Astrocyte of the cerebellum (primary cell): ENCODE measurements around the gene MT1B.

ENCODE experiments used
- DNase-seq: peaks from one replicate; pipeline ENCODE4 v3.0.0-alpha.2; 2011; ENCODE audit warnings: low read depth
- H3K4me3 ChIP-seq: 2 replicates; pipeline ENCODE4 v1.5.1; 2011; ENCODE audit warnings: mild to moderate bottlenecking, low read depth, low read length, moderate library complexity
- in situ Hi-C: cut with HindIII; loops from 2 replicates; pipeline ENCODE4 v1.10.0; 2017; ENCODE audit warnings: low sequenced_read_pairs
- TF ChIP-seq, protein P1 (sequence below): IDR thresholded peaks from 2 replicates; pipeline ENCODE4 v1.5.1; 2012; ENCODE audit warnings: low read length, low read depth, moderate library complexity, mild to moderate bottlenecking; ENCODE audit errors: missing control alignments

Gene MT1B

DNA sequence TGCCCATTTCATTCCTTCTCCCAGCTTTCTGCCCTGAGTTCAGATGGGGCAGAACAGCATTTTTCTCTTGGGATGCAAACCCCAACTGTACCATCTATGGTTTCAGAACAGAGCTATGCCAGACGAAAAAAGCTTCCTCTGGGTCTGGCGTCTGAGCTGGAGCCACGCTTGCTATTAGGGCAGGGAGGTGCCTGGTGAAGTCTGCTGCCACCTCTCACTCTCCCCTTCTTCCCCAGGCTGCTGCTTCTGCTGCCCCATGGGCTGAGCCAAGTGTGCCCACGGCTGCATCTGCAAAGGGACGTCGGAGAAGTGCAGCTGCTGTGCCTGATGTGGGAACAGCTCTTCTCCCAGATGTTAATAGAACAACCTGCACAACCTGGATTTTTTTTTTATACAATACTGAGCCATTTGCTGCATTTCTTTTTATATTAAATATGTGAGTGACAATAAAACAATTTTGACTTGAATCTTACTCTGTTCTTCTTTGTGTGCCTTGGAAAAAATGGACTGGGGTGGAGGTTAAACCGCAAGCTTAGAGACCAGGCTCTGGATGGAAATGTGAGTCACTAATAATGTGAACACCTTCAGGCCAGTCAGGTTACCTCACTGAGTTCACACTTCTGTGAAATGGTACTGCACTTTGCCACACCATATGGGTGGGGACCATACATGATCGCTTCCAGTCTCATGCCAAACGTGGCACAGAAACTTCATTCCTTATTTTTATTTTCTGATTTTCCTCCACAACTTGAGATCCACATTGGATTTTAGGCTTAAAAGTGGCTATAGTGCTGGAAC lies 14.9 kb upstream of the MT1B start:
- TF ChIP-seq, protein P1, sequence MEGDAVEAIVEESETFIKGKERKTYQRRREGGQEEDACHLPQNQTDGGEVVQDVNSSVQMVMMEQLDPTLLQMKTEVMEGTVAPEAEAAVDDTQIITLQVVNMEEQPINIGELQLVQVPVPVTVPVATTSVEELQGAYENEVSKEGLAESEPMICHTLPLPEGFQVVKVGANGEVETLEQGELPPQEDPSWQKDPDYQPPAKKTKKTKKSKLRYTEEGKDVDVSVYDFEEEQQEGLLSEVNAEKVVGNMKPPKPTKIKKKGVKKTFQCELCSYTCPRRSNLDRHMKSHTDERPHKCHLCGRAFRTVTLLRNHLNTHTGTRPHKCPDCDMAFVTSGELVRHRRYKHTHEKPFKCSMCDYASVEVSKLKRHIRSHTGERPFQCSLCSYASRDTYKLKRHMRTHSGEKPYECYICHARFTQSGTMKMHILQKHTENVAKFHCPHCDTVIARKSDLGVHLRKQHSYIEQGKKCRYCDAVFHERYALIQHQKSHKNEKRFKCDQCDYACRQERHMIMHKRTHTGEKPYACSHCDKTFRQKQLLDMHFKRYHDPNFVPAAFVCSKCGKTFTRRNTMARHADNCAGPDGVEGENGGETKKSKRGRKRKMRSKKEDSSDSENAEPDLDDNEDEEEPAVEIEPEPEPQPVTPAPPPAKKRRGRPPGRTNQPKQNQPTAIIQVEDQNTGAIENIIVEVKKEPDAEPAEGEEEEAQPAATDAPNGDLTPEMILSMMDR: no peak
- H3K4me3 ChIP-seq: no peak overlapping the region
- DNase-seq: no peak
- in situ Hi-C loops: no loop called here

DNA sequence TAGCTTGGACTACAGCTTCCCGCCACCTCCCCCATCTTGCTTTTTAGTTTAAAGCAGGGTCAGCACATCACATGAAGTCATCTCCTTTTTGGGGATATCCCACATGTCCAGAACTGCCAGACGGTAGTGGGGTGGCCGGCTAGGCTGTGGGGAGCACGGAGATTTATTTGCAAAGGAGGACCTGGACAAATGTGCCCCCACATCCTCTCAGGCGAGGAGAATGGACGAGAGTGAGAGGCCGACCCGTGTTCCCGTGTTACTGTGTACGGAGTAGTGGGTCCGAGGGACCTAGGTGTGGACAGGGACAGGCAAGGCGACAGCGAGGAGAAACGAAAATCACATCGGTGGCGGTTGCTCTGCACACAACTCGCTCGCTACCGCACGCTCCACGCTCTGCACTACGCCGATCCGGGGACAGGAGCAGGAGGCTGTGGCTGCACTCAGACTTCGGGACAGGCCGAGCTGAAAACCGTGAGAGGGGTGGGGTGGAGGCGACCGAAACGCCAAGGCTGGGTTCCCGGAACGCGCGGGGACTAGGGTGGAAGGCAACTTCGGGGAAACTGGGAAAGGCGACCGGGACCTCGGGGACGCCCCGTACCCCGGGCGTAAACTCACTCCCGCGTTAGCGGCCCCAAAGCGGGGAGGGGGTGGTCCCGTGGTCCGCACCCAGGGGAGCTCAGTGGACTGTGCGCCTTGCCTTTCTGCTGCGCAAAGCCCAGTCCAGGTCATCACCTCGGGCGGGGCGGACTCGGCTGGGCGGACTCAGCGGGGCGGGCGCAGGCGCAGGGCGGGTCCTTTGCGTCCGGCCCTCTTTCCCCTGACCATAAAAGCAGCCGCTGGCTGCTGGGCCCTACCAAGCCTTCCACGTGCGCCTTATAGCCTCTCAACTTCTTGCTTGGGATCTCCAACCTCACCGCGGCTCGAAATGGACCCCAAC lies 13.6 kb upstream of the MT1B start, which contains the start of gene MT1A:
Gene MT1A, plus strand, starts transcription at position 853 of the 937 bp plus-strand sequence. Its CDS starts 73 bp downstream, at position 926.
- DNase-seq: no peak
- TF ChIP-seq, protein P1: no peak
- H3K4me3 ChIP-seq: peak within 1 kb of the TSS; percentile 49
- in situ Hi-C loops: no loop called here

DNA sequence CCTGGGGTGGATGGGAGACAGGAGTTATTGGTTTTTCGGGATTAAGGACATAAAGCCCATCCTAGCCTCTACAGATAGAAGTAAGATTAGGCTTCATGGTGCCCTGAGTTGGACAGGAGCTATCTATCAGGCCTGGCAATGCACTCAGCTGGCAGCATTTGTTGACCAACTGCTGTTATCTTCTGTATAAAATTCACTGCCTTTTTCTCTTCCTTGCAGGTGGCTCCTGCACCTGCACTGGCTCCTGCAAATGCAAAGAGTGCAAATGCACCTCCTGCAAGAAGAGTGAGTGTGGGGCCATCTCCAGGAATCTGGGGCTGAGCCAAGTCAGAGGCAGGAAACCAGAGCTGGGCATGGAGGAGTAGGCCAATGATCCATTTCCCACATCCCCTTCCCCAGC lies 12.6 kb upstream of the MT1B start:
- H3K4me3 ChIP-seq: no peak overlapping the region
- no peak for DNase-seq
- TF ChIP-seq, protein P1: no peak
- in situ Hi-C loops: no loop called here

DNA sequence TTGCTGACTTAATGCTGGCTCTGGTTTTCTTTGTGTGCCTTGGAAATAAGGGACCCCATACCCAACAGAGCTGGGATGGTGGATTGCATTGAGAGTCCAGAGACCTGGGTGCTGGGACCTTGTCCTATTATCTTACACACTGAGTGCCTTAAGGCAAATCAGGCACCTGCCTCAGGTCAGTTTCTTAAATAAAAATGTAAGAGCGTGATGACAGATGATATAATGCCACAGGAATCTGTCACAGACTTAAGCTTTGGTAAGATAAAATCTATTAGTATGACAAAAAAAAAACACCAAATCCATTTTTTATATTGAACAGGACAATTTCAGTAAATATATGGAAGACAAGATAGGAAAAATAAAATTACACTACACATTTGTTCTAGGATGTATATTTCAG lies 11.6 kb upstream of the MT1B start:
- H3K4me3 ChIP-seq: no peak overlapping the region
- in situ Hi-C loops: no loop called here
- TF ChIP-seq, protein P1: no peak
- DNase-seq: no peak

DNA sequence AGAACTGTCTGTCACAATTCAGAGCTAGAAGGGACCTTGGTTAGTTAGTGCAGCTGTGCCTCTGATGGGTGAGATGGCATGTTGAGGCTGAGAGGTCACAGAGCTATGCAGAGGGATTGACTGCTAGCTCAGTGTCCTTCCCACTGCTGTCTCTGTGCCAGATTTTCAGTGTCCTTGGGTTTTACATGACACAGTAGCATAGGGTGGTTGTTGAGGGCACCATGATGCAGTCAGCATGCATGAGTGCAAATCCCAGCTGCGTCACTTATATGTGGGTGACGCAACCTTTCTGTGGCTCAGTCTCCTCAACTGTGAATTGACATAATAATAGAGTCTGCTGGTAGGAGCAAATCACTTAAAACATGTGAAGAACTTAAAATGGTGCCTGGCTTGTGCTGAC lies 10.5 kb upstream of the MT1B start:
- TF ChIP-seq, protein P1: no peak
- in situ Hi-C loops: no loop called here
- DNase-seq: no peak
- H3K4me3 ChIP-seq: no peak overlapping the region

DNA sequence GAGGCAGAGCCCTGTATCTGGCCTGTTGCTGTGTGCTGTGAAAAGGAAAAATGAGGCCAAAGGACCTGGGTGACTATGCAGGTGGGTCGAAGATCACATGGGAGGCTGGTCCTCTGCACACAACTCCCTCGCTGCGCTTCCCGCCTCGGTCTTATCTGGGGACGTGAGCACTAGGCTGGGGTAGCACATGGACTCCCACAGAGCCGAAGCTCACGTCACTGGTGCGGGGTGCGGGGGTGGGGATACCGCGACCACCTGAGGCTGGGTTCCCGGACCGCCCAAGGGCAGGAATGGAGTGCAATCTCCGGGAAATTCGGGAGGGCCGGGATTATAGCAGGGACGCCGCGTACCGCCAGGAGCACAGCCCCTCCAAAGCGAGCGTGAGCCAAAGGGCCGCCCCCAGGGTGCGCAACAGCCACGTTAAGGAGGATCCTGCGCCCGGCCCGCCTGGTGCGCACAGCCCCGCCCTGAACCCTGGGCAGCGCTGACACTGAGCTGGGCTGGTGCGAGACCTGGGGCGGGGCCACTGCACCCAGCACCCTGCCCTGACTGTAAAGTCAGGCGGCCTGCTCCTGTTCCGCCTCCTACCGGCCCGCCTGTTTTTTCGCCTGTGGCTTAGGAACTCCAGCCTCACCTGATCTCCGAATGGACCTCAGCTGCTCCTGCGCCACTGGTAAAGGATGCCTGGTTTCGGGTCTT lies 8.5 kb upstream of the MT1B start:
- TF ChIP-seq, protein P1: peak; percentile 40
- no peak for DNase-seq
- peak overlapping the region; percentile 19 for H3K4me3 ChIP-seq
- in situ Hi-C loops: no loop called here
